ENCODE measurements around the gene ATP6V0A4. TPM values are rescaled to one million over a fixed set of nuclear protein-coding genes. Genes with fewer than 3 reads are reported as not detected.
A peak's percentile ranks its signal among the peaks of the same experiment; 100 is the strongest.

Gene ATP6V0A4
- total RNA-seq, 6 donors from 2014 or later: 0.49 to 1.9 (median 1.3) TPM; not detected in 2

DNA sequence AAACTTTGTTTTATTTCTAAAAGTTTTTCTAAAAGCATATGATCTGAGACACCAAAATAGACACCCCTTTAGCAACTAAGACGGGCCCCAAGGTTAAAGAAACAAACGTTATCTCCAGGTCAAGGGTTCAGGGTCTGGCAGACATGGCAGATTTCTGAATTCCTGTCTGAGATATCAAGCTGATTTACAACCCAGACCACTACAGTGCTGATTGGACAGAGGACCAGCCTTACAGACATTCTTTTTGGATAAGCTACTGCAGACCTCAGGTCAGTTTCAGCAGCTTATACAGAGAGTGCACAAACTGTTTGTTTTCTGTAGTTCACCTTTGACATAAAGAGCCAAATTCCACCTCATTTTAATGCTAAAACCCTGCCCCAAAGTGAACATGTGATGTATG is 131.6 kb downstream of the ATP6V0A4 start:
- ATAC-seq (ENCODE audit: low FRiP score in 2 of 2): no peak

DNA sequence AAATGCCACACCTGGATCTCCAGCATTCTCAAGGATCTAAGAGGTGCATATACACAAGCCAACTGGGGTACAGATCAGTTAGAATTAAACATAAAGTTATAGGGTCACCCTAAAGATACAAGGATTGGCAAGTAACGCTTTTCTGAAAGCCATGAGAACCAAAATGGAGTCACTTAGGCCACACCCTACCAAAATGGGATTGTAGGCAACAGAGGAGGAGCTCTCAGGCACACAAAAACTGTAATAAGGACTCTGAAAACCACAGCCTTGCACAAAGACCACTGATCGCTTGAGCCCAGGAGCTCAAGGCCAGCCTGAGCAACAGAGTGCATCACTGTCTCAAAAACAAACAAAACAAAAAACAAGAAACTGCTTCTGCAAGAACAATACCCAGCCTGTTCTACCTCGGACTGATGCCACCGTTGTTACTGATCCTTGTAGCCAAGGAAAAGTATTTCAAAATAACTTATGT is 132.3 kb downstream of the ATP6V0A4 start:
- Histone ChIP-seq H3K27me3 (no peaks in the 10 kb centered on the region), H3K4me3 (no peak overlapping the region), H3K27ac (no peak overlapping the region), H3K9me3 (no peaks in the 10 kb centered on the region), H3K4me1 (peaks cover 0 to 8% (median 0%) of the 10 kb centered on the region in 4 donors), H3K36me3 (no peaks in the 10 kb centered on the region)
- ATAC-seq (ENCODE audit: low FRiP score in 2 of 2): no peak
- no peak for TF ChIP-seq EP300 (IDR thresholded peaks at IDR 0.05)
- no peak for TF ChIP-seq POLR2AphosphoS5 (IDR thresholded peaks at IDR 0.05)
- TF ChIP-seq POLR2A (IDR thresholded peaks at IDR 0.05): no peak
- TF ChIP-seq, protein P1, sequence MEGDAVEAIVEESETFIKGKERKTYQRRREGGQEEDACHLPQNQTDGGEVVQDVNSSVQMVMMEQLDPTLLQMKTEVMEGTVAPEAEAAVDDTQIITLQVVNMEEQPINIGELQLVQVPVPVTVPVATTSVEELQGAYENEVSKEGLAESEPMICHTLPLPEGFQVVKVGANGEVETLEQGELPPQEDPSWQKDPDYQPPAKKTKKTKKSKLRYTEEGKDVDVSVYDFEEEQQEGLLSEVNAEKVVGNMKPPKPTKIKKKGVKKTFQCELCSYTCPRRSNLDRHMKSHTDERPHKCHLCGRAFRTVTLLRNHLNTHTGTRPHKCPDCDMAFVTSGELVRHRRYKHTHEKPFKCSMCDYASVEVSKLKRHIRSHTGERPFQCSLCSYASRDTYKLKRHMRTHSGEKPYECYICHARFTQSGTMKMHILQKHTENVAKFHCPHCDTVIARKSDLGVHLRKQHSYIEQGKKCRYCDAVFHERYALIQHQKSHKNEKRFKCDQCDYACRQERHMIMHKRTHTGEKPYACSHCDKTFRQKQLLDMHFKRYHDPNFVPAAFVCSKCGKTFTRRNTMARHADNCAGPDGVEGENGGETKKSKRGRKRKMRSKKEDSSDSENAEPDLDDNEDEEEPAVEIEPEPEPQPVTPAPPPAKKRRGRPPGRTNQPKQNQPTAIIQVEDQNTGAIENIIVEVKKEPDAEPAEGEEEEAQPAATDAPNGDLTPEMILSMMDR (IDR thresholded peaks at IDR 0.05): no peak
- WGBS, 2 donors: 70 to 73% methylated on average over 4 of the region's 4 CpGs
- no peak for DNase-seq

More for the DNA sequence above, 131.6 kb downstream of the ATP6V0A4 start:
- no peak for DNase-seq
- 18 to 22% methylated on average over 2 of the region's 2 CpGs for WGBS, 2 donors
- no peaks in the 10 kb centered on the region for H3K36me3 ChIP-seq
- no peaks in the 10 kb centered on the region for H3K9me3 ChIP-seq
- TF ChIP-seq POLR2A (IDR thresholded peaks at IDR 0.05): no peak
- TF ChIP-seq, protein P1 (IDR thresholded peaks at IDR 0.05): no peak
- no peak for TF ChIP-seq EP300 (IDR thresholded peaks at IDR 0.05)
- no peak for TF ChIP-seq POLR2AphosphoS5 (IDR thresholded peaks at IDR 0.05)
- H3K27me3 ChIP-seq: no peaks in the 10 kb centered on the region
- H3K4me1 ChIP-seq: peaks cover 0 to 8% (median 0%) of the 10 kb centered on the region in 4 donors
- H3K4me3 ChIP-seq: no peak overlapping the region
- no peak overlapping the region for H3K27ac ChIP-seq

GRCh38 chr7:138665249-138665648 is 132.7 kb downstream of the ATP6V0A4 start:
- 61 to 81% methylated on average over 4 of the region's 4 CpGs for WGBS, 2 donors
- H3K9me3 ChIP-seq: no peaks in the 10 kb centered on the region
- TF ChIP-seq EP300 (IDR thresholded peaks at IDR 0.05) (no peak), POLR2AphosphoS5 (IDR thresholded peaks at IDR 0.05) (no peak), POLR2A (IDR thresholded peaks at IDR 0.05) (no peak)
- TF ChIP-seq, protein P1 (IDR thresholded peaks at IDR 0.05): no peak
- no peak overlapping the region for H3K27ac ChIP-seq
- no peaks in the 10 kb centered on the region for H3K27me3 ChIP-seq
- H3K4me1 ChIP-seq: peaks cover 0 to 8% (median 0%) of the 10 kb centered on the region in 4 donors
- DNase-seq (no peak), ATAC-seq (ENCODE audit: low FRiP score in 2 of 2) (no peak)
- H3K4me3 ChIP-seq: no peak overlapping the region
- H3K36me3 ChIP-seq: no peaks in the 10 kb centered on the region

DNA sequence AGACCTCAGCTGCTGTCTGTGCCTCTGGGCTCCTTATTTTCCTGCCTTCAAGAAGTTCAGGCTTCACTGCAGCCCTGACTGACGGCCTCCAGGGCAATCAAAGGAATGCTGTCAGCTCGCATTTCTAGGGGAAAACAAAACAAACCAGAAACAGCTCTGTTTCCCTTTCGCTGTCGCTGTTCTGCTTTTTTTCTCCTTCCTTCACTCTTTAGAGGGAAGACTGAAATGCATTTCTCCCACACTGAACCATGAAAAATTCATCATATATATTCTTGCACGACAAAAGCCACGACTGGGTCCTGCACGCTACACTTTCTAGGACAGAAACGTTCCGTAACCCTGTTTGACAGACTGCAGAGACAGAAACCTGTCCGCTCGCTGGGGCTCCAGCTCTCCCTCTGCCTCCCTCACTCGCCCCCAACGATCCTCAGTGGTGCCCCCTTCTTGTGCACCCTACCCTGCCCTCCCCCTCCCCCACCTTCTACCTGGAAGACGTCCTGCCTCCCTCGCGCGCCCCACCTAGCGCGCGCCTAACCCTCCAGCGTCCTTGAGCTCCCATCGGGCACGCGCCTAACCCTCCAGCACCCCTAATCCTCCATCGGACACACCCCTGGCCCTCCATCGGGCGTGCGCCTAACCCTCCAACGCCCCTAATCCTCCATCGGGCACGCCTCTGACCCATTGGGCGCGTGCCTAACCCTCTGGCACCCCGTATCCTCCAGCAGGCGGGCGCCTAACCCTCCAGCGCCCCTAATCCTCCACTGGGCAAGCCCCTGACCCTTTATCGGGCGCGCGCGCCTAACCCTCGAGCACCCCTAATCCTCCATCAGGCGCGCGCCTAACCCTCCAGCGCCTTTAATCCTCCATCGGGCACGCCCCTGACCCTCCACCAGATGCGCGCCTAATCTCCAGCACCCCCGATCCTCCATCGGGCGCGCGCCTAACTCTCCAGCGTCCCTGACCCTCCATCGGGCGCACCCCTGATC is 134.0 kb downstream of the ATP6V0A4 start:
- TF ChIP-seq POLR2A (IDR thresholded peaks at IDR 0.05): no peak
- TF ChIP-seq, protein P1 (IDR thresholded peaks at IDR 0.05): peak in 1 of 6 experiments; percentile 19
- peak in 1 of 2 donors; percentile 54 for ATAC-seq (ENCODE audit: low FRiP score in 2 of 2)
- 36 to 61% methylated on average over 59 of the region's 59 CpGs for WGBS, 2 donors
- DNase-seq: peak; percentile 23 to 71
- Histone ChIP-seq H3K4me1 (peaks cover 0 to 8% (median 0%) of the 10 kb centered on the region in 4 donors), H3K36me3 (no peaks in the 10 kb centered on the region), H3K27me3 (no peaks in the 10 kb centered on the region), H3K27ac (no peak overlapping the region), H3K4me3 (peak overlapping the region in 3 of 4 donors; percentile 41 to 49 (median 48)), H3K9me3 (no peaks in the 10 kb centered on the region)

Data from upper lobe of left lung (tissue), 6 donors.